SK-N-SH (cell line): Measurements from ENCODE around the gene ZMIZ1. TPM values are rescaled to one million over a fixed set of nuclear protein-coding genes. Genes with fewer than 3 reads are reported as not detected.

Experiments used
- CTCF ChIA-PET: fragments of 300-600, 350-600 bp; formaldehyde crosslinking; extraction: SDS; loops from one replicate; lab custom pipeline; 2021; lab: Yijun Ruan, JAX
- POLR2A ChIA-PET: fragments of 350-600 bp; sonication (Branson Sonifier 250); formaldehyde crosslinking; extraction: SDS; loops from one replicate; lab custom pipeline; 2020; ENCODE audit warnings: antibody characterized with exemption, inconsistent platforms; lab: Yijun Ruan, JAX
- DNase-seq: peaks from one replicate; pipeline ENCODE4 v3.0.0; 2012
- H2AFZ ChIP-seq: fragments of 200-600 bp; sonication (generic); 2 replicates; pipeline ENCODE4 v1.8.1; 2016; ENCODE audit warnings: antibody characterized with exemption, mild to moderate bottlenecking, low read depth
- H3F3A ChIP-seq: fragments of 200-600 bp; sonication (generic); replicated peaks from 2 replicates; pipeline ENCODE3; 2016; ENCODE audit warnings: antibody characterized with exemption, mild to moderate bottlenecking; ENCODE audit not compliant: insufficient read depth
- H3K27ac ChIP-seq, 2 experiments: fragments of 200-500 bp in 1 of 2; fragments of 200-600 bp in 1 of 2; sonication (Bioruptor generic) in 1 of 2; sonication (generic), shearing (Covaris generic) in 1 of 2; 2 replicates each; pipeline versions ENCODE4 v1.5.1 to v1.6.1; 2014 to 2016; ENCODE audit warnings: low read depth in 2 of 2, inconsistent platforms in 1 of 2, low read length in 1 of 2, mild to moderate bottlenecking in 1 of 2, mixed read lengths in 1 of 2
- H3K27me3 ChIP-seq: fragments of 200-600 bp; sonication (generic), shearing (Covaris generic); 2 replicates; pipeline ENCODE4 v1.6.1; 2016; ENCODE audit warnings: mixed run types; ENCODE audit not compliant: insufficient read depth
- H3K36me3 ChIP-seq, 2 experiments: fragments of 200-500 bp in 1 of 2; fragments of 200-600 bp in 1 of 2; sonication (Bioruptor generic) in 1 of 2; sonication (generic) in 1 of 2; replicated peaks in 1 of 2; 2 replicates each; pipeline versions ENCODE3 to v1.5.1; 2014 to 2016; ENCODE audit warnings: low read length in 1 of 2, mild to moderate bottlenecking in 1 of 2; ENCODE audit not compliant: insufficient read depth in 2 of 2, control insufficient read depth in 1 of 2
- H3K4me1 ChIP-seq, 2 experiments: fragments of 200-500 bp in 1 of 2; fragments of 200-600 bp in 1 of 2; sonication (Bioruptor generic) in 1 of 2; sonication (generic), shearing (Covaris generic) in 1 of 2; 2 replicates each; pipeline versions ENCODE4 v1.5.1 to v1.6.1; 2014 to 2016; ENCODE audit warnings: low read depth in 1 of 2, low read length in 1 of 2, mixed run types in 1 of 2; ENCODE audit not compliant: insufficient read depth in 2 of 2, control insufficient read depth in 1 of 2
- H3K4me2 ChIP-seq: fragments of 200-600 bp; sonication (generic), shearing (Covaris generic); 2 replicates; pipeline ENCODE4 v1.6.1; 2017; ENCODE audit warnings: mixed run types
- H3K4me3 ChIP-seq, 2 experiments: fragments of 200-500 bp in 1 of 2; fragments of 200-600 bp in 1 of 2; sonication (Bioruptor generic) in 1 of 2; sonication (generic), shearing (Covaris generic) in 1 of 2; 2 replicates each; pipeline versions ENCODE4 v1.5.1 to v1.8.1; 2014 to 2016; ENCODE audit warnings: low read depth in 2 of 2, inconsistent platforms in 1 of 2, low read length in 1 of 2, mild to moderate bottlenecking in 1 of 2, mixed read lengths in 1 of 2, moderate library complexity in 1 of 2
- H3K79me2 ChIP-seq: fragments of 200-600 bp; sonication (generic); 2 replicates; pipeline ENCODE4 v1.8.1; 2017; ENCODE audit warnings: mild to moderate bottlenecking; ENCODE audit not compliant: insufficient read depth
- H3K9ac ChIP-seq: fragments of 200-600 bp; sonication (generic); 2 replicates; pipeline ENCODE4 v1.6.1; 2017; ENCODE audit warnings: mixed run types
- H3K9me2 ChIP-seq: fragments of 200-600 bp; sonication (generic); 2 replicates; pipeline ENCODE4 v1.6.1; 2017; ENCODE audit warnings: mixed run types
- H3K9me3 ChIP-seq: fragments of 200-600 bp; sonication (generic); 2 replicates; pipeline ENCODE4 v1.6.1; 2017; ENCODE audit warnings: mixed run types, mild to moderate bottlenecking, moderate library complexity
- H4K20me1 ChIP-seq: fragments of 200-600 bp; sonication (generic); 2 replicates; pipeline ENCODE4 v1.6.1; 2017; ENCODE audit warnings: mild to moderate bottlenecking, mixed run types; ENCODE audit not compliant: insufficient read depth
- CHD2 ChIP-seq: fragments of 150-350 bp; IDR thresholded peaks from 2 replicates; pipeline ENCODE4 v1.6.1; 2018; ENCODE audit warnings: low read length; ENCODE audit not compliant: partially characterized antibody
- CTCF ChIP-seq: fragments of 200-600 bp; sonication (generic); IDR thresholded peaks from 2 replicates; pipeline ENCODE4 v1.6.1; 2017; ENCODE audit warnings: antibody characterized with exemption, mild to moderate bottlenecking, moderate library complexity
- FOSL2 ChIP-seq: IDR thresholded peaks from 2 replicates; pipeline ENCODE4 v1.4.0; 2012; ENCODE audit warnings: low read depth, mild to moderate bottlenecking, moderate library complexity, borderline replicate concordance
- FOXJ3 ChIP-seq: sonication (generic); formaldehyde crosslinking; IDR thresholded peaks from 2 replicates; pipeline ENCODE4 v1.5.1; 2020; ENCODE audit warnings: mild to moderate bottlenecking, missing genetic modification reagents
- FOXM1 ChIP-seq: IDR thresholded peaks from 2 replicates; pipeline ENCODE4 v1.4.0; 2012; ENCODE audit warnings: low read depth, mild to moderate bottlenecking
- GABPA ChIP-seq: IDR thresholded peaks from 2 replicates; pipeline ENCODE4 v1.4.0; 2012; ENCODE audit warnings: low read depth, mild to moderate bottlenecking
- IRF3 ChIP-seq: fragments of 150-350 bp; IDR thresholded peaks from 2 replicates; pipeline ENCODE4 v1.6.1; 2016; ENCODE audit warnings: mild to moderate bottlenecking, low read depth, low read length
- MAX ChIP-seq: IDR thresholded peaks from 2 replicates; pipeline ENCODE4 v1.4.0; 2012; ENCODE audit warnings: low read depth
- NRF1 ChIP-seq: IDR thresholded peaks from 2 replicates; pipeline ENCODE4 v1.6.1; 2012; ENCODE audit warnings: low read depth, mild to moderate bottlenecking, low read length
- PBX3 ChIP-seq: IDR thresholded peaks from 2 replicates; pipeline ENCODE4; 2012
- POLR2AphosphoS5 ChIP-seq: IDR thresholded peaks from 2 replicates; pipeline ENCODE4 v1.6.1; 2012; ENCODE audit warnings: low read depth, low read length
- RFX5 ChIP-seq: IDR thresholded peaks from 2 replicates; pipeline ENCODE4 v1.6.1; 2012; ENCODE audit warnings: mild to moderate bottlenecking, improper control_type of control experiment, low read length
- RXRA ChIP-seq: IDR thresholded peaks from 2 replicates; pipeline ENCODE4 v1.4.0; 2012; ENCODE audit warnings: low read depth, mild to moderate bottlenecking, borderline replicate concordance
- SMC3 ChIP-seq: IDR thresholded peaks from 2 replicates; pipeline ENCODE4 v1.6.1; 2012; ENCODE audit warnings: low read depth, low read length, improper control_type of control experiment
- TAF1 ChIP-seq: IDR thresholded peaks from 2 replicates; pipeline ENCODE4 v1.6.1; 2012; ENCODE audit warnings: low read depth, mild to moderate bottlenecking, low read length, moderate library complexity, borderline replicate concordance
- TCF12 ChIP-seq: IDR thresholded peaks from 2 replicates; pipeline ENCODE4 v1.4.0; 2012
- TEAD4 ChIP-seq: IDR thresholded peaks from 2 replicates; pipeline ENCODE4 v1.4.0; 2012; ENCODE audit warnings: mild to moderate bottlenecking, borderline replicate concordance; ENCODE audit not compliant: insufficient read depth
- WGBS: methylation state at CpG from one replicate; pipeline ENCODE4 v1.1.6; 2017; ENCODE audit warnings: low lambda C conversion rate; 5-methylcytosine and 5-hydroxymethylcytosine counted together
- polyA plus RNA-seq, 3 experiments: library from polyadenylated mRNA; depleted of rRNA; stranded (reverse); fragments of >200 nt; gene quantifications; 2 replicates each; pipeline ENCODE4 v1.2.3, GENCODE V29; 2012

ZMIZ1 gene
- polyA plus RNA-seq, 1 of the 3 experiments (the other 2 are of a cell fraction): 23.5 TPM

GRCh38 chr10:79333513-79333912, 264.7 kb downstream of the ZMIZ1 start (continued):
- TF ChIP-seq PBX3 (peak; percentile 32), SMC3 (no peak), CTCF (no peak), IRF3 (no peak), FOXM1 (0 out of 2 replicates have a peak, but pooled peaks have one; percentile 43), POLR2AphosphoS5 (no peak; the same call in 1 of the 2 replicates), FOSL2 (peak; percentile 85), RFX5 (no peak), TCF12 (peak; percentile 60), NRF1 (no peak), MAX (no peak), TEAD4 (peak; percentile 71; the same call in 1 of the 2 replicates), TAF1 (no peak), FOXJ3 (CRISPR knock-in tag) (no peak)

- H3F3A ChIP-seq: peaks cover 7% of the 10 kb centered on the region
- peaks cover 0 to 9% of the 10 kb centered on the region in 2 experiments; a peak in 2 of 4 replicates for H3K4me1 ChIP-seq
- ChIA-PET CTCF (interaction anchor here (1.8 kb wide), 1 partner anchor 12 kb away, joined by 11 read pairs; the partner anchor contains the start of gene PPIF), POLR2A (no interaction called here)
- H3K9me3 ChIP-seq: no peaks in the 10 kb centered on the region
- TF ChIP-seq FOXJ3 (CRISPR knock-in tag) (no peak), CHD2 (no peak), GABPA (no peak), RXRA (no peak)
- H4K20me1 ChIP-seq: no peaks in the 10 kb centered on the region
- H3K9me2 ChIP-seq: no peaks in the 10 kb centered on the region
- no peak overlapping the region for H3K4me2 ChIP-seq
- peak overlapping the region in 1 of 2 experiments; percentile 86; a peak in 2 of 4 replicates for H3K27ac ChIP-seq
- DNase-seq: no peak
- H3K79me2 ChIP-seq: no peaks in the 10 kb centered on the region
- H3K4me3 ChIP-seq: no peak overlapping the region
- H3K9ac ChIP-seq: peak overlapping the region; percentile 42; the same call in 1 of the 2 replicates
- H3K36me3 ChIP-seq: no peaks in the 10 kb centered on the region
- no peaks in the 10 kb centered on the region for H3K27me3 ChIP-seq
- H2AFZ ChIP-seq: no peak overlapping the region
- WGBS: 95% methylated on average over 2 of the region's 2 CpGs
Measured at GRCh38 chr10:79334573-79334972, 265.8 kb downstream of the ZMIZ1 start.
